Hematopoietic multipotent progenitor cell treated with erythropoietin and hydrocortisone succinate and interleukin-3 and kit ligand, for 4 days (in vitro differentiated cells): ENCODE data around the gene PIM2.
A peak's percentile ranks its signal among the peaks of the same experiment; 100 is the strongest.

ENCODE experiments used
- DNase-seq: peaks from one replicate; pipeline ENCODE4 v3.0.0-alpha.2; 2015

PIM2 gene

DNA sequence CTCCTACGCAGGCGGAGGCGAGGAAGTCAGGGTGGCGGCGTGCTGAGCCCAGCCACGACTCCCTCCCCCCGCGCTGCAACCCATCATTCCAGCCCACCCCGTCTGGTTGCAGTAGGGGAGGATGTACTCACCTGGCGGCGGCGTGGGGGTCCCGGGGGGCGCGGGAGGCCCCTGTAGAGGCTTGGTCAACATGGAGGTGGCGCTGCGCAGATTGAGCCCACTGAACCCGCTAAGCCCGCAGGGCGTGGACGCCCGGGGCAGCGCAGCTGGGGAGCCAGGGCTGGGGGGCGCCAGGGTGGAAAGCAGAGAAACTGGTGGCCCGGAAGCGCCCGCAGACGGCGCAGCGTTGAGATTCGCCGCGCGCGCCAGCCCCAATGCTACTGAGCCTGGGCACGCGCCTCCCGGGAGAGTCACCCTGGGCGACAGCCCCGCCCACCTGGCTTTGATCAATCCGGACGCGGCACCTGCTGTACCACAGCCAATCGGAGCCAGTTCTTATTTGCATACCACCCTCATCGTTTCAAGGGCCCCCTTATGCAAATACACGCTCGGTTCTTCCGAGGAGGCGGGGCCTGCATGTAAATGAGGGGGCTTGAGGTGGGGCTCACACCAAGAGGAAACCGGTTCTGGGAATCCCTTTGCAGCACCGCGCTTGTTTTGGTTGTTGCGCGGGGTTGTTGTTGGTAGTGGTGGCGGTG lies at the start of gene PIM2:
TSS of gene PIM2 (minus strand) at position 382 of the 698 bp plus-strand sequence. CDS start at position 192, 190 bp downstream.
- DNase-seq = peak; percentile 98

DNA sequence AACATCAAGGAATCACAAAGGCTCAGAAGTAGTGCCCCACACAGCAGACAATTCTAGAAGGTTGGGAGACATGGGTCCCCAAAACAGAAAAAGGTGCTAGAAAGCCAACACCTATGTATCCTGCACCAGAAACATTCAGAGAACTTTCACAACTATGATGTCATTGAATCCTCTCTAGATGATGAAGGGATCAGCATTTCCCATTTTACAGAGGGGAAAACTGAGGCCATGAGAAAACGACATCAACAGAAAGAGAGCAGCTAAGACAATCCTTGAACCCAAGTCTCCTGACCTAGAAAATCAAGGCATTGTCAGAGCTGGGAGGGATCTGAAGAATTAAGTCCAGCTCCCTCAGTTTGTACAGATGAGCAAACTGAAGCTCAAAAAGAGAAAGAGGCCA lies 49.6 kb upstream of the PIM2 start:
- DNase-seq = no peak

DNA sequence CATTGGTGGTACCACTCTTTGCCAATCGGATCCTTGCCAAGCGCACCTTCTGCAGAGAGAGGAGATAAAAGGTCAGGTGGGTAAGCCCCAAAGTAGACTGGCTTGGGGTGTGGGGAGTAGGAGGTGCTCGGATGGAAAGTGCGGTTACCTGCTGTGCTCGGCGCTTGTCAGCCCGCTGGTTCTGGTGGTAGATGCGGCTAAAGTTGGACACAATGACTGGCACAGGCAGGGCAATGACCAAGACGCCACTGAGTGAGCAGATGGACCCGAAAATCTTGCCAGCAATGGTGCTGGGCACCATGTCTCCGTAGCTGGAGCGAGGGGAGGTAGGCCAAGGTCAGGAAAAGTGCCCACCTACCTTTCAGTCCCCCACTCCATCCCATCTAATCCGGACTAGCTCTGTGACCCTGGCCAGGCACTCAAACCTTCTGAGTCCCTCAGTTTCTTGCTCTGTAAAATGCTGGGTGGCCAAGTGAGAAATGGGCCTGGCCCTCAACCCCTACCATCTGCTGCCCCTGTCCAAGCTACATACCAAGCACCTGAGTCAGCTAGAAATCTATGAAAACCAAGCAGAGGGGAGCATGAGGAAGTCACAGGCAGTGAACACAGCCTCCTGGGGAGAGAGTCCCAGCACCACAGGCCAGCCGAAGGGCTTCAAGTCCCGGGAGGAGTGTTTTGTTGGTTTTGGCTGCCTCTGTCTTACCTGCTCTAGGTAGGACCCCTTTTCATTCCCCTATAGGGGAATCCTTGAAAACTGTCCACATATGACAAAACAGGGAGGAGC lies 48.2 kb upstream of the PIM2 start:
- DNase-seq = no peak

DNA sequence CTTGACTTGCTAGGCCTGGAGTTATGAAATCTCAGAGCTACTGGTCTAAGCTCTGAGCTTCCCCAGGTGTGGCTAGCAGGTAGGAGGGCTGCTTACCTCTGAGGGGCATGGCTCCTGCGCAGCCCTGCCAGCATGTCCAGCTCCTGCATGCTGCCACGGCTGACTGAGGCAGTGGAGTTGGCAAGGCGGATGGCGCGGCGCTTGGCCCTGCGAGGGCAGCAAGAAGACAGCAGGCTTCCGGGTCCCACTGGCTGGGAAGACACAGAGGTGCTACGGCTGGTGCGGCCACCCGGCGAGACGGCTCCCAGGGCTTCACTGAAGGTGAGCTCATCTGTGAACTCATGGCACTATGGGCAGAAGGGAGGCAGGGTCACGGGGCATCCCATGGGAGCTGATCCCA lies 47.1 kb upstream of the PIM2 start:
- DNase-seq = no peak

DNA sequence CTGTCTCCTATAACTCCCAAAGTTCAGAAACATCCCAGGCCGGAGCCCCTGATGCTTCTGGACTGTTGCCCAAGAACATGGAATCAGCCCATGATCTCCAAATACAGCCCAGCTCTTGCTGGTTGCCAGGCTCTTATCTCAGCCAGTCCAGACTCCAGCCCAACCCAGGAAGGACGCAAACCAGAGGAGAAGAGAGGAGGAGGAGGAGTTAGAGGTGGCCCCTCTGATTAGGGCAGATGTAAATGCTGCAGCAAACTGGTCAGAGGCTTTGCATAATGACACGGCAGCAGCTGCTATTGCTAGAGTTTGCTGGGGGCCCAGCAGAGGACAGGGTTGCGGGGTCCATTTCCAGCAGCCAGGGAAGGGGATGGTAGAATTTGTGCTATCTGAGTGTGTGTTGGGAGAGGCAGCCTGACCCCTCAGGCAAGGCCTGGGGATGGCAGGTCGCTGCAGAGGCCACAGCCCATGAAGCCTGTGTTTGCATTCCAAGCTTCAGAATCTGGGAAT lies 42.8 kb upstream of the PIM2 start:
- DNase-seq = peak; percentile 94

DNA sequence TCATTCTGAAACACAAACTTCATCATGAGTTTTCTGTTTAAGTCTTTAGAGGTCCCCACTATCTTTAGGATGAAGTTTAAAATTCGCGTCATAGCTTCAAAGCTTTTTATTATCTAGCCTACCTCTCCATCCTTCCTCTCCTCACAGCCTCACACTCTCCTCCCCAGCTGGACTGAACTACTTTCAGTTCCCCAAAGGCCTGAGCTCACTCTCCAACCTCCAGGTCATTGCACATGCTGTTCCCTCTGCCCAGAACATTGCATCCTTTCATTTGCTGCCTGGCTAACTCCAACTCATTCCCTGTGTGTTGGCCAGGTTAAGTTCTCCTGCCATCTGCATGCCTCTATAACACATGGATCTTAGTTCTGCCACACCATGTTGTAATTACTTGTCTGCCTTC lies 41.5 kb upstream of the PIM2 start:
- DNase-seq = no peak

DNA sequence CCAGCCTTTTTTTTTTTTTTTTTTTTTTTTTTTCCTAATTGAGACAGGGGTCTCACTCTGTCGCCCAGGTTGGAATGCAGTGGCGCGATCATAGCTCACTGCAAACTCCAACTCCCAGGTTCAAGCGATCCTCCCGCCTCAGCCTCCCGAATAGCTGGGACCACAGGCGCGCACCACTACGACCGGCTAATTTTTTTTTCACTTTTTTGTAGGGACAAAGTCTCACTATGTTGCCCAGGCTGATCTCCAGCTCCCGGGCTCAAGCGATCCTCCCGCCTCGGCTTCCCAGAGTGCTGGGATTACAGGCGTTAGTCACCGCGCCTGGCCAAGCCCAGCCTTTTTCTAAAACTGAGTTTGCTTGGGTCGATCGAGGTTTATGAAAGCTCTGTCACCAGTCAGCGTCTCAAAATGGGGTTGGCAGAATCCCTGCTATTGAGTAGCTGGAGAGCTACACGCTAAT lies 39.8 kb upstream of the PIM2 start:
- DNase-seq = peak; percentile 30

DNA sequence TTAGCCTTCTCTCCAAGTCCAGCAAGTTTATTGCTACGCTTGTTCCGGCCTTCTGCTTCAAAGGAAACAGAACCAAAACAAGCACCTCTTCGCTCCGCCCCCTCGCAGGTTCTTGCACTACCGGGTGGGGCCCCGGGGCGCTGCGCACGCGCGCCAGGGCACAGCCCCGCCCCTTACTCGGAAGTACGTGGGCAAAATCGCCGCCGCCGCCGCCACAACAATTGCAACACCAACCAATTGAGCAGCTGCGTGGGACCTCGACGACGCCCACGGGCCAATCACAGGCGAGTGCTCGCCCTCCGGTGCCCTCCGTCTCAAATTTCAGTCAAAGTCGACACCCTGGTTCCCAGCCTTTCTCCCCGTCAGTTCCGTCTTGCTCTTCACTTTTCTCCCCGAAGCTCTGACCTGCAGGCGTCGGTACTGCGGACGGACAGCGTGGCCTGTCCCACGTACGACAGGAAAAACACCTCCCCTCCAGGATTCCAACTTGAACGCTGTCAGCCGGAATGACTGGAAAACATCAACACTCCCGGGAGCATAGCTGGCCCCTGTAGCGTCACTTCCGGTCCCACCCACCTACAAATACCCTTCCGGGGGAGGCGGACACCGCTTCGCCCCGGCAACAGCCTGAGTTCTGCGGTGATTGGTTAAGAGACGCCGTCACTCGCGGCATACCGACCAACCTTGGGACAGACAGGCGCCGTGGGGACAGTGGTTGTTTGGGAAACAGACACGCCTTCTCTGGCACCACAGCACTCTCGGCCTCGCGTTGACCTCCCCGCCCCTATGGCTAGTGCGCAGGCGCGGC lies 39.2 kb upstream of the PIM2 start:
- DNase-seq = peak; percentile 97

DNA sequence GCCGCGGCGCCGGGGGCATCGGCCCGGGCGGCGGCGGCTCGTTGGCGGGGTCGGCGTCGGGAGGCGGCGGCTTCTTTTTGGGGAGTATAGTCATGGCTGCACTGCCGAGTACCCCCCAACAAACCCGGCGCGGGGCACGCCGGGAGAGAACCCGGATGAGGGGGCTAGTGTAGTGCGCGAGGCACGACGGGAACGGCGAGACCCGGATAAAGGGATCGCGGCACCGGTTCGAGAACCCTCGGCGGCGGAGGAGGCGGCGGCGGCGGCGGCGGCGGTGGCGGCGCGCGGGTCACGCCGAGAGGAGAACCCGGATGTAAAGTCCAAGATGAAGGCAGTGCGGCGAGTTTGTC lies 38.6 kb upstream of the PIM2 start, which contains the start of gene OTUD5:
TSS of gene OTUD5 (minus strand) at position 131 of the 350 bp plus-strand sequence. CDS start at position 94, 37 bp downstream.
- peak; percentile 87 for DNase-seq

DNA sequence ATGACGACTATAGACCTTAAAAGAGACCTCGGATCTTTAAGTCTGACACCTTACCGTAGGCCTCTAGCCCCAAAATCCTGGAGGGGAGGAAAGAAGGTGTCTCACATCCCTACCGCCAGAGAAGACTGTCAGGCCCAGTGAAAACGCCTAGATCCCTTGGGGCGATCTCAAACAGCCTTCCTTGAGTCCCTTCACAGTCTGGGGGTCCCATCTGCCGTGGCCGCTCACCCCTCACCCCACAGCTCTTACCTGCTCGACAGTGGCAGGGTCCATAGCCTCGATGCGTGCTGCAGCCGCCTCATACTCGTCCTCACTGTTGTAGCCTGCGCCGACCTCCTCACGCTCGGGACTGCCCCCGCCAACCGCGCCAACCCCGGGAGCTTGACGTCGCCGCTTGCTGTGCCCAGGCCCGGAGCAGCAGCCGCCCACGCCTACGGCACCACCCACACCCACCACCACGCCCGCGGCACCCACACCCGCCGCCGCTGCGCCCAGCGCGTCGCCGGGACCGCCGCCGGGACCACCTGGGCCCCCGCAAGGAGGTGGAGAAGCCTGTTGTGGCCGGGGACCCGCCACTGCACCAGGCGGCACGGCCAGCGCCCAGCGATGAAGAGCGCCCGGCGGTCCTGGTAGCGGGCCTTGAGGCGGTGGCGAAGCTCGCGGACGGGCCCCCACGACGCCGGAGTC lies 38.0 kb upstream of the PIM2 start:
- peak; percentile 47 for DNase-seq

DNA sequence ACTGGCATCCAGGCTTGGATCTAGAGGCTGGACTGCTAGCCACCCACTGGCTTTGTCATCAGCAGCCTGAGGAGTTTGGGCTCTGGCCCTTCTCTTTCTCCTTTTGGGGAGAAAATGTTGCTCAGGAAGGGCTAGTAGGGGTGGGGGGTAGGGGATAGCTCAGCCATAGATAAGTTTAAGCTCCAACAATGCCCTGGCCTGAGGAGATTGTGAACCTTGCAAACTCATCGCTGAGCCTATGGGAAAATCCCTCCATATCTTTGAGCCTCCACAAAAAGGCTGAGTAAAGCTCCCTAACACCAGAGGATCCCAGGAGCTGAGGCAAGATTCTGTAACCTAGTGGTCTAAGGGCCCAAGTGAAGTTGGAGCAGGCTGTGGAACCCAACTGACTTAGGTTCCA lies 29.8 kb upstream of the PIM2 start:
- DNase-seq = no peak

DNA sequence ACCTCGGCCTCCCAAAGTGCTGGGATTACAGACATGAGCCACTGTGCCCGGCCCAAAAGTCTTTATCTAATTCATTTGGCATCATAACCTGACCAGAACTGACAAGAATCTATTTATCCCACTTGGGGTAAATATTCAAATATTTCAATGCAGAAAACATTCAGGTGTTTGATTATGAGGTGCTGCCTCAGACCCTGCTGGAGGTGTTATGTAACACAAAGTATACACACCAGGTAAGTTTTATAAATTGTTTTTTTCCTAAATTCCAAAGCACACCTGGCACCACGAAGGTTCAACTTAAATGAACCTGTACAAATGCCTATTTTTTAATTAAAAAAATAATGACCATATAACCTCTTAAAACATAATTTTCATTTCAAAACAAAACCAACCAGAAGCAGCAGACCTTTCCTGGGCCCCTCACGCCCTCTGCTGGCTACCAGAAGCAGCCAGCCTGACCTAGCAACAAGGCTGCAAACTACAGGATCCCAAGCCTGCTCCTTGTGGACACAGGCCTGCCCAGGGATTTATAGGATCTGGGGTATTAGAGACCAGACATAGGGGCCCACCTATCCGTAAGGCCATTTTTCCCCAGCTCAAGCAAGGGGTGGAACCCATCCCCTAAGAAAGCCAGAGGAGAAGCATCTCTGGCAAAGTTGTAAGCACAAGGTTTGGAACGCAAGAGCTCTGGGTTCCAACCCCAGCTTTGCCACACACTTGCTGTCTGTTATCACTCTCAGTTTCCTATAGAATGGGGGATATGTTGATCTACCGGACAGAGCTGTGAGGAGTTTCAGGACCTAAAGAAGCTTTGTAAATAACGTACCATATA lies 26.9 kb upstream of the PIM2 start:
- DNase-seq = peak; percentile 72

DNA sequence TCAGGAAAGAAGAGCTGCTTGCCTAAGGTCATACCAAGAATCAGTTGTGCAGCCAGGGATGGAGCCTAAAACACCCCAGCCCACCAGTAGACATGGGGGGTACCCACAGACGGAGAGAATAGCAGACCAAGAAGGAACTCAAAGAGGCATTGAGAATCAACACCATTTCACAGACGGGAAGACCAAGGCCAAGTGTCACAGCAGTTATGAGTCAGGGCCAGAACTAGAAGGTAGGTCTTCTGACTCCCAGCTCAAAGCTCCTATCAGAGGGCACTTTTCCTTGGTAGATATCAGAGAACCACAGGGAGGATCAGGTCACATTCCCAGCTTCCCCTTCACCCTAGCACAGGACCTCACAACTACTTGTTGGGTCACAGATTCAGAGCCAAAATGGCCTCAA lies 24.1 kb upstream of the PIM2 start:
- no peak for DNase-seq

DNA sequence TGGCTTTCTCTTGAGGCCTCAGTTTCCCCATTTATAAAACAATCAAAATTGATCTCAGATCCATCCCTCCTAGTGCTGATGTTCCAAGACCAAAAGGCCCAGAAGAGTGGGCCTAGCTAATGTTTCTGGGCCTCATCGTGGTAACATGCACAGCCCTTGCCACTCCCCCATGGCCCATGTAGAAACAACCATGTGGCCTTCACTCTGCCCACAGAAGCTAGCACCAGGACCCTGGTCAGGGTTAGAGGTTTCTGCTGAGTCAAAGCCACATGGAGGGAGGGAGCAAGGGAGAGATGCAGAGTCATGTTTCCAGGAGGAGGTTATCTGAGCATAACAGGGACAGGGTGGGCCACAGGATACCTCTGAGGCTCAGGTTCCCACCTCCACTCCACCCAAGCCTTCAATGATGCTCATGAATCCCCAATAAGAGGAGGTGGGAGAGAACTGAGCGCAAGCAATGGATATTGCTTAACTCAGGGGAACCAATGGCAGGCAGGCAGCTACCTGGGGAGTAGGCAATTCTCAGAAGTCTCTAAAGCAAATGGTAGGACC lies 21.7 kb upstream of the PIM2 start:
- peak; percentile 87 for DNase-seq

DNA sequence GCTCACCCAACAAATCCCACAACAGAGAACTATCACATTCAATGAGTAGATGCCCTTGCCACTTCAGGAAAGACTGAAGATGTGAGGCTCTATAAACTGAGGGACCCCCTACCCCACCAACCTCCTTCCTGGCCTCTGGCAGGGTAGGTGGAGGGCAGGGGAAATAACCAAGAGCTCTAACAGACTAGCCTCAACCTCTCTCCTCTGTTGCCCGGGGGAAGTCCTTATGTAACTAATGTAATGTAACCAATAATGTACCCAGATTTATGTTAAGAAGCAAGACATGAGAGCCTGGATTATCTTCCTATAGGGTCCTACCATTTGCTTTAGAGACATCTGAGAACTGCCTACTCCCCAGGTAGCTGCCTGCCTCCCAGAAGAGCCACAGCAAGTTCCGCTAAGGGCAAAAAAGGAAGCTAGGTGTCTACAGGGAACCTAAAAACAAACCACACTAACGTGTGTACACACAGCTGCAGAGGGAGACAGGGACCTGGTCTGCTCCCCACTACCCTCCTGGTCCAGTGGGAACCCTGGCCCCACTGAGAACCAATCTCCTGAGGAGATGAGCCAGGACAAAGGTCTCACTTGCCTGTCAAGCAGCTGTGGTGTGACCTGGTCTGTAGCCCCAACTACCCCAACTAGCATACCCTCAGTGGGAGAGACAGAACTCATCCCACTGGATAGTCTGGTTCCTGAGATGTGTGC lies 20.9 kb upstream of the PIM2 start:
- no peak for DNase-seq

DNA sequence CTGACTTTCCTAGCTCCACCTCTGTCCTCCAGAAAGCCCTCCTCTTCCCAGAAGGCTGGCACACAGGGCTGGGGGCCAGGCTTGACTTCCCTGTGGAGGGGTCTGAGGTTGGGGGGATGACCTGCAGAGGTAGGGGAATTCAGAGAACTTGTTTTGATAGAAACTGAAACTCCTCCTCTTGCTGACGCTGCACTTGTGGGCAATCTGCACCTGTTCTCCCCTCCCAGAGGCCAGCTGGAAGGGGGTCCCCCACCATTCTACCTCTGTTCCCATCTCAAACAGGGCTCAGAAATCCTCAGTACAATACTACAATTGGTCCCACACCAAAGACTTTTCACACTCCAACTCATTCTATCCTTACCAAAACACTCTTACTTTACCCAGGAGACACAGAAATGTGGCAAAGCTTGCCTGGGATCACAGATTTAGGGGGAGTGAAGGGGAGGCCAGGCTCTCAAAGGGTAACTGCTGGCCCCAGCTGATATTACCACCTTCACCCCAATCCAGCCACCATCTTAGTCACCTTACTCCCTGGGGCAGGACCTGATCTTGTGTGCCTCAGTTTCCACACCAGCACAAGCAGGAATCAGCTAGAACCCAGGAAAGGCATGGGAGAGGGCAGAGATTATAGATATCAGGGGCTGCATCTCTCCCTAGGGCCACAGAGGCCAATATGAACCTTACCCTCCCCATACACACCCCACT lies 20.0 kb upstream of the PIM2 start:
- no peak for DNase-seq

DNA sequence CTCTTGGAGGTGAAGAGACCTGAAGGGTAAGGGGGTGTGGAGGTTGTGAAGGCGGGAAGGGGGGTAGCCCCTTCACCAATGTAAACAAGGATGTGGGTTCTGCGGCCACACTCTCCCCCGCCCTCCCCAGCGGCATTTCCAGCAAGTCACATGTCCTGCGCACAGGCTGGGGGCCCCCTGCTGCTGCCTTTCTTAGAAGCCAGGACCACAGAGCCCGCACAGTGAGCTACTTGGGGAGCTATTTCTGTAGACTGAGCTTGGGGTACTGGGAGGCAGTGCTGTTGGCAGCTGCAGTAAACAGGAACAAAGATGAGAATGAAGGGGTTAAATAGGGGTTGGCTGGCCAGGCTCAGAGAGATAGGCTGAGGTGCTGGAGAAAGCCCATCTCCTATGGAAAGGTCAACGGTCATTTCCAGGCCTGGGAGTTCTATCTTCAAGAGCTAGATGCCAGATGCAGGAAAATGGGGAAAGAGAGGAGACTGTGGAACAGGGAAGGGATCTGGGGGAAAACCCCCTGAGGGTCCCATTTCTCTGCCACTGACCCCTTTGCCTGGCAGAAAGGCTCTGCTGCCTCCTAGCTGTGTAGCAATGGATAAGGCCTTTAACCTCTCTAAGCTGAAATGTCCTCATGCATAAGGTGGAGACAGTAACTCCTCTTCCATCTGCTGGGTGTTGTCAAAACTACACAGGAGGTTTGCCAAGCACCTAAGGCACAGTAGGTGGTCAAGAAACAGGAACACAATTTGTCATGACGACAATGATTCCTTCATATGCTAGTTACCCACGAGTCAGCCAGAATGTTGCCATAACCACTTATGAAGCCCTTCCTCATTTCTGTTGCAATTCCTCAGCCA lies 18.5 kb upstream of the PIM2 start:
- DNase-seq = peak; percentile 94

DNA sequence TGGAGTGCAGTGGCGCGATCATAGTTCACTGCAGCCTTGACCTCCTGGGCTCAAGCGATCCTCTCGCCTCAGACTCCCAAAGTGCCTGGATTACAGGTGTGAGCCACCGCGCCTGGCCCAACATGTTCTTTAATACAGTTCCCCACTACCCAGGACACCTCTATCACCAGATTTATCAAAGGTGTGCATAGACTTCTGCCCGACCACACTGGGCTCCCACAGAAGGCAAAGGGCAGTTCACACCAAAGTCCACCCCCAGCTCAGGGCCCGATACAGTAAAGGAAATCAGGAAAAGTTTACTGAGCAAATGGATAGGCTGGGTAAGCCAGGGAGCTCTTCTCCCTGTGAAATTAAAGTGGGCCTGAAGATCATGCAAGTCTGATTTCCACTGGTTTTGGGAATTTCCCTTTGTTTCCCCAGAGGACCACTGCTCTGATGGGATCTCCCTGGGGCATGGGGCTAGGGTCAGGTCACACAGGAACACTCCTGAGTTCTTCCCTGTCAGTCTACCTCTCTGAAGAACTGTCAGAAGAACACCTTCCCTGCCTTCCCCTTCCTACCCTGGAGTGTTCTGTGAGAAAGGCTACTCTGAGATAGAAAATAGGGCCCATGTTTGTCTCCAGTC lies 17.7 kb upstream of the PIM2 start:
- DNase-seq = no peak

DNA sequence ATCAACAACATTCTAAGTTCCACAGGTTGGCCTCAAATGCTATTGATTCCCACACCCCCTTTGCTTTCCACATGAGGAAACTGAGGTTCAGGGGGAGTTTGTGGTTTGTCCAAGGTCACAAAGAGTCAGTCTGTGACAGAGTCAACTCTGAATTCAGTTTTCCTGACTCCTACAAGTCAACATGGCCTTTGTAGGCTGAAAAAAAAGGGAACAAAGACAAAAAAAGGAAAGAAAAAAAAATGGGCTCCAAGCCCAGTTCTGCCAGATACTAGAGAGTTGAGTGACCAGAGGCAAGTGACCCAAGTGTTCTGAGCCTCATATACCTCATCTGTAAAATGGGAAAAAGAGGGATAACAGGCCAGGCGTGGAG lies 16.5 kb upstream of the PIM2 start:
- DNase-seq = no peak
